GM18520 (cell line): ENCODE data around the gene STK11.

ENCODE experiments used
- ATAC-seq: cut with Tn5 transposase; IDR thresholded peaks from one replicate; pipeline ENCODE4 v1.9.1; 2021; ENCODE audit not compliant: unreplicated experiment

Gene STK11, protein sequence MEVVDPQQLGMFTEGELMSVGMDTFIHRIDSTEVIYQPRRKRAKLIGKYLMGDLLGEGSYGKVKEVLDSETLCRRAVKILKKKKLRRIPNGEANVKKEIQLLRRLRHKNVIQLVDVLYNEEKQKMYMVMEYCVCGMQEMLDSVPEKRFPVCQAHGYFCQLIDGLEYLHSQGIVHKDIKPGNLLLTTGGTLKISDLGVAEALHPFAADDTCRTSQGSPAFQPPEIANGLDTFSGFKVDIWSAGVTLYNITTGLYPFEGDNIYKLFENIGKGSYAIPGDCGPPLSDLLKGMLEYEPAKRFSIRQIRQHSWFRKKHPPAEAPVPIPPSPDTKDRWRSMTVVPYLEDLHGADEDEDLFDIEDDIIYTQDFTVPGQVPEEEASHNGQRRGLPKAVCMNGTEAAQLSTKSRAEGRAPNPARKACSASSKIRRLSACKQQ

DNA sequence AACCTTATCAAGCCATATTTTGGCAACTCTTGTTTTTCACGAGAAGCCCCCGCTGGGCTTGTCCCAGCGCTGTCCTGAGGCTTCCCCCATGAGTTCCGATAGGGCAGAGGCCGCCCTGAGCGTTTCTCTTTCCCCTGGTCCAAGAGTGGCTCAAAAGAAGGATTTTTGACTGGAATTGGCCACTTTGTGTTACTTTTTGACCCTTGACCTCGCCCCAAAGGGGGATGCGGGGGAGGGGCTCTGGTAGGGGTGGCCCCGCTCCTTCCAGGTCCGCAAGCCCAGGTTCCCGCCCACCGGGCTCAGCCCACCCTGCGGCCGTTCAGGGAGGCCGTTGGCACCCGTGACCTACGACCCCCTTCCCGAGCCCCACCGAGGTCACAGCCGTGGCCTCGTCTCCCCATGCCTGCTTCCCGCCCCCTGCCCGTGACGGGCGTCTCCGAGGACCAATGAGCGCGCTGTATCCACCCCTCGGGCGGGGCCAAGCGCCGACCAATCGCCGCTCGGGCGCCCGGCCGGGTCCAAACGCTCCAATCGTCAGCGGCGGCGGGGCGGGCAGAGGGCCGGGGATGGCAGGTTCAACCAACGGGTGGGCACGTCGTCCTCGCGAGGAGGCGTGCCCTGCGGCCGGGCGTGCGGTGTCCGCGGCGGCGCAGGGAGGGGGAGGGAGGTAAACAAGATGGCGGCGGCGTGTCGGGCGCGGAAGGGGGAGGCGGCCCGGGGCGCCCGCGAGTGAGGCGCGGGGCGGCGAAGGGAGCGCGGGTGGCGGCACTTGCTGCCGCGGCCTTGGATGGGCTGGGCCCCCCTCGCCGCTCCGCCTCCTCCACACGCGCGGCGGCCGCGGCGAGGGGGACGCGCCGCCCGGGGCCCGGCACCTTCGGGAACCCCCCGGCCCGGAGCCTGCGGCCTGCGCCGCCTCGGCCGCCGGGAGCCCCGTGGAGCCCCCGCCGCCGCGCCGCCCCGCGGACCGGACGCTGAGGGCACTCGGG is at the start of gene STK11:
TSS of gene STK11 (plus strand) at position 665 of the 986 bp plus-strand sequence. CDS start 1,136 bp downstream, outside the sequence.
- ATAC-seq = peak; percentile 79

DNA sequence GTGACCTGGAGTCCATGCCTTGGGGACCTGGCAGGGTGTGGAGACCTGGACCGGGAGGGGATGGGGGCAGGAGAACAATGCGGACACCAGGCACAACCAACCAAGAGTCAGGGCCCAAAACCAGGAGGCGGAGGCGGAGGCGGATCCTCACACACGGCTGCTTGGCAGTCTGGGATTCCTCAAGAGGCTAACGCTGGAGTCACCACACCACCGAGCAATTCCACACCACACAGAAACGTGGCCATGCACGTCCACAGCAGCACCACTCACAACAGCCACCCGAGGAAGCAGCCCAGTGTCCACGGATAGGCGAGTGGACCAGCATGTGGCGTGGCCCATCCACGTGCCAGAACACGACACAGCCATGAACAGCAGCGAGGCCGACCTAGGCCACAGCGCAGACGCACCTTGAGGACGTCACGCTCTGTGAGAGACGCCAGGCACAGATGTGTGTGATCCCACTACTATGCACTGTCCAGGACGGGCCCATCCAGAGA is 49.2 kb upstream of the STK11 start:
- no peak for ATAC-seq

DNA sequence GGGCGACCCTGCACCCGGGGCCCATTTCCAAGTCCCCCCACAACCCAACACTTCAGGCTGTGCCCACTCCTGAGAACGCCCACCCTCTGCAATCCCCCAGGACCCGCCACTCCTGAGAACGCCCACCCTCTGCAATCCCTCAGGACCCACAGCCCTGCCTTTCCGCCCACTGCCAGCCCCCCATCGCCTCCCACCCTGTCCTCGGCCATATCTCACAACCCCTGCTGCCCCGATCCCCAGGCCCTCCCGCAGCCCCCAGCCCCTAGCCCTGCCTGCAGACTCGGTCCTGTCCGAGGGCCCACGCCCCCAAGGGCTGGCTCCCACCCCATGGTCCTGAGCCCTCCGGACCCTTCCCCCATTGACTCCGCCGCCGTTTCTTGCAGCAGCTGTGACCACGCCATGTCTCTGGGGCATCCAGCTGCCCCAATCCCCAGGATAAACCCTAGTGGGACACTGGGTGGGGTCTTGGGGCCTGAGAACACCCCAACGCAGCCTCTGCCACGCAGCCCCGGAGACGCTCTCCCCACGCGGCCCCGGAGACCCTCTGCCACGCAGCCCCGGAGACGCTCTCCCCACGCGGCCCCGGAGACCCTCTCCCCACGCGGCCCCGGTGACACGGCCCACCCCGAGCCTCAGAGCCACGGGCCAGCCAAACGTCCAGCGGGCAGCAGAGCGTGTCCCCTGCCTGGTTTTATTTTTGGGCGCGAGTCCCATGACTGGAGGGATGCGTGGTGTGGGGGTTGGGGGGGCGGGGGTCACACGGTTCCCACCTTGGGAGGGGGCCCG is 48.6 kb upstream of the STK11 start:
- no peak for ATAC-seq

DNA sequence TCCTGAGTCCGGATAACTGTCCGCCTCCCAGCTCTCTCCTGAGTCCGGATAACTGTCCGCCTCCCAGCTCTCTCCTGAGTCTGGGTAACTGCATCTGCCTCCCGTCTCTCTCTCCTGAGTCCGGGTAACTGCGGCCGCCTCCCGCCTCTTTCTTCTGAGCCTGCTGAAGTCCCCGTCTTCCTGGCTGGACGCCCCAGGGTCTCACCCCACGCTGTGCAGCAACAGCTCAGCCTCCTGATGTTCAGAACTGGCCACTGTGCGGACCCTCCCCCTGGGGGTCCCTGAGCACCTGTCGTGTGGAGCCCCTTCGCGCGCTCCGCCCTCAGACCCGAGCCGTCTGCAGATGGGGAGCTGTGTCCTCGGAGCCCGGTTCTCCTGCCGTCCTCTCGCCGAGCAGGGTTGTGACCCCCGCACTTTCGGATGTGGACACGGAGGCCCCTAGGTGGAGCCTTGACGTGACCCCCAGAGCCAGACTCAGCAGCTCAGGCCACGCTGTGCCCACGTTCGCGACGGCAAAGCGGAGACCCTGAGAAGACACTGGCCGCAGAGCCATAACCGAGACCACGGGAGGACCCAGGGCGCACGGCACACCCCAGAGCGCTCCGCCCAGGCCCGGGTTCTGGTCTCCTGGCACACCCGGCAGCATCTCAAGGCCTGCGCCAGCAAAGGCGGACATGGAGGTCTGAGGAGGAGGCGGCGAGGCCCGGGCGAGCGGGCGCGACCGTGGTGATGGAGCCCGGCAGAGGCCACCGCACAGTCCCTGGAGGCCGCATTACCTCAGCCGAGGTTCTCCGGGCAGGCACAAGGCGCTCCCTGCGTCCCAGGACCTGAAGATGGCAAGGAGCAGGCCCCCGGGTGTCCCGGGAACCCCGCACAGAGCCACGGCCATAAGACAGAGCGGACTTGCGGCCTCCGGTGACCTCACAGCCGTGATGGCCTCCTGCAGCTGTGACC is 47.4 kb upstream of the STK11 start:
- ATAC-seq = no peak

DNA sequence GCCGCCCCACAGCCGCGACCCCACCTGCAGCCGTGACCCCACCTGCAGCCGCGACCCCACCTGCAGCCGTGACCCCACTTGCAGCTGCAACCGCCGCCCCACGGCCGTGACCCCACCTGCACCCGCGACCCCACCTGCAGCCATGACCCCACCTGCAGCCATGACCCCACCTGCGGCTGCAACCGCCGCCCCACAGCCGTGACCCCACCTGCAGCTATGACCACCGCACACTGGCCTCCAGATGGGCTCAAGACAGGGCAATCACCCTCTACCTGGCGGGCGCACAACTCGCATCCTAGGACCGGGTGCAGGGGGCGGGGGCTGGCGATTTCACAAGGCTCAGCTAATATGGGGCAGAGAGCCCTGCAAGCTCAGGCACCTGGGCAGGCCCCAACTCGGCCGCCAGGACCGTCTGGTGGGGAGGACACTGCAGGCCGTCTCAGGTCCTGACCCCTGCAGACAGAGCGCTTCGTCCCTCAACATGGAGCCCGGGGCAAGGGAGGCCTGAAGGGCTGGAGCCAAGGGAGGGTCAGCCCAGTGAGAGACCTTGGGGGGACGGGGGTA is 46.6 kb upstream of the STK11 start:
- no peak for ATAC-seq

DNA sequence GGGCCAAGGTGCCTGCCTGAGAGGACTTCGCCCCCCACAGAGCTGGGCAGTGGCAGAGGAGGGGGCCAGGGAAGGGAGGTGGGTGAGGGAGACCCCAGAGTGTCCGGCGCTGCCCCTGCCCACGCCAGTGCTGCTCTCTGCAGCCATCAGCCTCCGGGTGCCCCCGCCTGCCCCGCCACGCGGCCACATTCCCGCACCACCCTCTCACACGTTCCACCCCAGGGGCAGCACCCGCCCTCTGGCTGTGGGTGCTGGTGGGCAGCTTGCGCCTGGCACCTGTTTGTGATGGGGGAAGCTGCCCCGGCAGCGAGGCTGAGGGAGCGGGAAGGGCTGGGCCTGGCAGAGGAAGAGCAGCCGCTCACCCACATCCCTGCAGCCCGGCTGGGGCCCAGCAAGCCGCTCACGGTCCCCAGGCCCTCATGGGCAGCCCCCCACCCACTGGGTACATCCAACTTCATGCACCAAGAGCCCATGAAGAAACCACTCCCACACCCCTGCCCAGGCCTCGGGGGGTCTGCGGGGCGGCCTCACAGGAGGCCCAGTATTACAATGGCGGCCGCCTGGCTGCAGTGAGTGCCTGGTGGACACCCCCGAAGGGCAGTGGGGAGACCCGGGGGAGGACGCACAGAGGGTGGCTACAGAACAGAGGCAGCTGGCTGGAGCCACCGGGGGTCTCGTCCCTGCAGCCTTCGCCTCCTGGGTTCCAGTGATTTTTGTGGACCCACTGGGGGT is 45.5 kb upstream of the STK11 start:
- no peak for ATAC-seq

DNA sequence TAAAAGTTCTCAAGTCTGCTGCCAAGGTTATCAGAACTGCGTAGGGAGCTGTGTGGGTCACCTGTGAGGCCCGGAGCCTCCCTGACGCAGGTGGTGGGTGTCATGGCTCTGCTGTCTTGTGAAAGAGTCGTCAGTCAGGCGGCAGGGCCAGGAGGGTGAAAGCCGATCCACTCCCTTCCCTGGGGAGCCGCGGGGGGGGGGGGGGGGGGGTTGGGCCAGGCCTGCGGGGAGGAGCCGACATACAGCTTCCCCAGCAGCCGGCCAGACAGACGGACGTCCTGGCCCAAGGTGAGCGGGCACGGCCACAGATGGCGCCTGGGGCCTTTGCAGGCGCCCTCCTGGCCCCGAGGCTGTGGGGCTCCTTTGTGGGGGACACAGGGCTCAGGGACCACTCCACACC is 43.9 kb upstream of the STK11 start:
- no peak for ATAC-seq

DNA sequence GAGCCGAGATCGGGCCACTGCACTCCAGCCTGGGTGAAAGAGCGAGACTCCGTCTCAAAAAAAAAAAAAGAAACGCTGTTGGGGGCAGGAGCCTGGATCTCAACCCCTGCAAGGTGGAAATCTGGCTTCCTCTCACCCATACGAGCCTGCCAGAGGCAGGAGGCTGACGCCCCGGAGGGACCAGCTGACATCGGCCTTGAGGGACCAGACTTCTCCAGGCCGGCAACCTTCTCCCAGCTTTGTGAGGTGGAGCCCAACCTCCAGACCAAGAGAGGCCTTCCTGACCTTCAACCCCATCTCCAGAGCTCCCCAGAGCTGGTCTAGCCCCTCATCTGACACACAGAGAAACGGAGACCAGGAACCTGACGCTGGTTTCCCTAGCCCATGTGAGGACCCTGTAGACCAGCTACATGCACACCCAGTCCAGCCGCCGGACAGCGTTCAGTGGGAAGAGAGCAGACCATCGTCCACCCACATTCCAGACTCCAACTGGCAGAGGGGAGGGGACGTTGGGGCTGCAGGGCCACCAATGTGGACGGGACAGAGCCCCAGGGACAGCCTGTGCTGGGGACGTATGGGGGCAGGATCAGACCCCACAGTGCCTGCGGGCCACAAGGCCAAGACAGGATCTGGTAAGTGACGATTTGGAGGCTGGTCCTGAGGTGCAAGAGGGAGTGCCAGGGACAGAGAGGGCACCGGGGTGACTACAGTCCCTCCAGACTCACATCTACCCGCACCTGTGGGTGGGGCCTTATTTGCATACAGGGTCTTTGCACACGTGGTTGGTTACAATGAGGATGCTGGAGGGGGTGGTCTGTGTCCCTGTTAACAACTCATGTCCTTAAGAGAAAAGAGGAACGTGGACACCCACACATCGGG is 42.9 kb upstream of the STK11 start:
- no peak for ATAC-seq

DNA sequence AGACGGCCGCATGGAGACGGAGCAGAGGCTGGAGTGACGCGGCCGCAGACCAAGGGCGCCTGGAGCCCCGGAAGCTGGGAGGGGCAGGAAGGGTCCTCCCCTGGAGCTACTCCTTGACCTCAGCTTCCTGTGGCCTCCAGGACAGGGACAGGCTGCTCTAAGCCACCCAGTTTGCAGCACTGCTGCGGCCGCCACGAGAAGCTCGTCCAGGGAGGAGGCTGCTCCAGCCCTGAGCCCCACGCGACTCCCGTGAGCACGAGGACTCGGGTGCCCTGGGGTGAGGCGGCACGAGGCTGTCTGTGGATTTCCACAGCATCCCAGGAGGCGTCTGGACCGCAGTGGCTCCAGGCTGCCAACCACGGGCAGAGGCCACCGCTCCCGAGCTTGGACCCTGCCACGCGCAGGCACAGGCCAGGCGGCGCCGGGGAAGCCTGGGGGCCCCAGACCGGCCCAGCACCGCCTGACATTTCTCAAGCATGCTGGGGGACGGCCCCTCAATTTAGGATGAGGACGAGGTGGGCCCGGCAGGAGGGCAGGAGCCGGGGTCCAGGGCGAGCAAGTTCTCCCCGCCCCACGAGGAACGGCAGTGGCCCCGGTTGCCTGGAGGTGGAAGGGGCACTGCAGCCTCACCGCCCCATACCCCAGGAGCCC is 42.2 kb upstream of the STK11 start:
- no peak for ATAC-seq

DNA sequence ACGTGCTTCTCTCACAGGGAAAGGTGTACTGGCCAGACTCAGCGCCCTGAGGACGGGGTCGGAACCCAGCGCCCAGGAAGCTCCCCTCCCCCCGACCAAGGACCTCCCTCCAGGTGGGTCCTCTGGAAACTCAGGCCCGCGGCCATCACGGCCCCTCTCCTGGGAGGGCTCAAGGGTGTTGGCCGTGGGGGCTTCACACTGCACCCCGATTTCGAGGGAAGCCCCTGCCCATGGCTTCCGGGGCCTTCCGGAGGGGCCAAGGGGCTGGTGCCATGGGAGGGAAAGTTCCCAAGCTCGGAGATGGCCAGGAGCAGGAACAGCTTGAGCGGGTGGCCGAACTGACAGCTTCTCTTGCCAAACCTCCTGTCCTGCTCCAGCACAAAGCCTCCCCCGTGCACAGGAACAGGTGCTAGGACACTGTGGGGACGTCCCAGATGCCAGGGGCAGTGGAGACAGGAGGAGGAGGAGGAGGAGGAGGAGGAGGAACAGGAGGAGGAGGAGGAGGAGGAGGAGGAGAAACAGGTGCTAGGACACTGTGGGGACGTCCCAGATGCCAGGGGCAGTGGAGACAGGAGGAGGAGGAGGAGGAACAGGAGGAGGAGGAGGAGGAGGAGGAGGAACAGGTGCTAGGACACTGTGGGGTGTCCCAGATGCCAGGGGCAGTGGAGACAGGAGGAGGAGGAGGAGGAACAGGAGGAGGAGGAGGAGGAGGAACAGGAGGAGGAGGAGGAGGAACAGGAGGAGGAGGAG is 41.5 kb upstream of the STK11 start:
- no peak for ATAC-seq

DNA sequence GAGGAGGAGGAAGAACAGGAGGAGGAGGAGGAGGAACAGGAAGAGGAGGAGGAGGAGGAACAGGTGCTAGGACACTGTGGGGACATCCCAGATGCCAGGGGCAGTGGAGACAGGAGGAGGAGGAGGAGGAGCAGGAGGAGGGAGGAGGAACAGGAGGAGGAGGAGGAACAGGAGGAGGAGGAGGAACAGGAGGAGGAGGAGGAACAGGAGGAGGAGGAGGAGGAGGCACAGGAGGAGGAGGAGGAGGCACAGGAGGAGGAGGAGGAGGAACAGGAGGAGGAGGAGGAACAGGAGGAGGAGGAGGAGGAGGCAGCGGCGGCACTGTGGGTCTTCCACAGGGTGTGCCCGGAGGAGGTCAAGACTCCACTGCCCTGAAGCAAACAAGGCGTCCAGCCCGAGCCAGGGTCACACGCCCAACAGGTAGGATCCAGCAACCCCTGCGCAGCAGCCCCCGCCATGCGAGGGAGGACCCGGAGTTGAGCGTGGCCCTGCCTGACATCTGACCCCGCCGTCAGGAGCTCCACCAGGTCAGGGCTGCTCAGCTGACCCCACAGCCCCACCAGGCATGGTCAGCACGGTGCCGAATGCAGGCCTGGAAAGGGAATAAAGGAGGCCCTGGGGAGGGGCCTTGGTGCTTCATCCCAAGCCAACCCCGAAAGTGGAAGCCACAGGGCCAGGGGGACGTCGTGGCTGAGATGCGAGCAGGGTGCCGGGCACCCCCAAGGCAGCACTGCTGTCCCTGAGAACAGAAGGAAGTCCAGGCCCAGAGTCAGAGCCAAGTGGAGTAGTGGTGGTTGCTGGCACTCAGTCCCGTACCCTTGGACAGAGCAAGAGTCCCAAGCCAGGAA is 40.7 kb upstream of the STK11 start:
- no peak for ATAC-seq

DNA sequence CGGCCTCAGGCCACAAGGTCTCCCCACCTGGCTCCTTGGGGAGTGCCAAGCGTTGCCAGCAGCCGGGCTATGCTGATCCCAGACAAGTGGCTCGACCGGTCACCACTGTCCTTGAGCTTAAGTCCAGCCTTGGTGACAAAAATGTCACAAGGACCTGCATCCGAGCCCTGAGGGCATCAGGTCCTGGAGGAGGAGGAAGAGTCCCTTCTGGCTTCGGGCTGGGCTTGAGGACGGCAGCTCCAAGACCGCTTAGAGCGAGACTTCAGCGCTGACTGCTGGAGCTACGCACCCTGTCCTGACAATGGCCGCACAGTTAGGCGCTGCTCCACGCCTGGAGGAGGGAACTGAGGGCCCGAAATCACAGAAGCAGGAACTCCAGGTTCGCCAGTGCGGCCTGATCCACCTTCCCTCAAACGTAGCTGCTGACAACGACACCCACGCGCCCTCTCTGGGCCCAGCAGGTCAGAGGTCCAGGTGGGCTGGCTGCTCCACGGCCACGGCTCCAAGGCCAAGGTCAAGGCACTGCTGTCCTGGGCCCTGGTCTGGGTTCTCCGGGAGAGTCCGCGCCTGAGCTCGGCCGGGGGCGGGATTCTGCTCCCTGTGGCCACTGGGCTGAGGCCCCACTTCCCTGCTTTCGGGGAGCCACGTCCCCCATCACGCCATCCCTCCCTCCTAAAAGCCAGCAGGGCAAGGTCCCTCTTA is 38.6 kb upstream of the STK11 start:
- no peak for ATAC-seq

DNA sequence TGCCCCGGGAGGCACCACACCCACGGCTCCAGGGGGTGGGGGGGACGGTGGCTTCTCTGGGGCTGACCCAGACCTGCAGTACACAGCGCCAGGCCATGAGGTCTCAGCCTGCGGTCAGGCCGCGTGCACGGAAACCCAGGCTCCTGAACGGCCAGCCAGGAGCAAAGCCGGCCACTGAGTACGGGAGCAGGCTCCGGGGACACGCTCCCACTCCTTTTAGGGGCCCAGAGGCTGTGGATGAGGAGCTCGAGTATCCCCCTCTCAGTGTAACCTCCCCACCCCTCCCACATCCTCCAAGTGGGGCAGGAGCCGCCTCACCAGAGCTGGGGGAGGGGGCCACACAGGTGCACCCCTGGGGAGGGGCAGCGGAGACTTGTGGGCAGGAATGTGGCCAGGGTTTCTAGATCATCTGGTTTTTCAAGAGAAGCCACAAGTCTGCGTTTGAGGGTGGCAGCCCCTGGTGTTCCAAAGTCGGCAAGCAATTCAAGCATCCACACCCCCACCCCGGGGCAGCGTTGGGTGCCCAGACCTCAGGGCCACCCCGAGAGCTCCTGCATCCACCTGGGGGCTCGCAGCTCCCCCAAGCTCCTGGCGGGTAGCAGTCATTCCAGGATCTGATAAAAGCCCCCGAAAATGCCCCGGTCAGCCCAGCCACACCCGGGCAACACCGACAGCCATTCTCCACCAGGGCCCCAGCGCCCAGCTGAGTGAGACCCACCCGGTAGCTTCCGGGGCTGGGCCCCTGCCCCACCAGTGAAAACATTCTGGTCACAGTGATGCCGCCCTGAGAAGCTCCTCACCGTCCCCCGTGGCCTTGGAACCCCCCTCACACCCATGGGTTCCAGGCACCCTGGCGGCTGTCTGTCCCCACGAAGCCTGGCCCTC is 37.6 kb upstream of the STK11 start:
- no peak for ATAC-seq
